K562 (cell line): ENCODE data around the gene SAFB. TPM values are rescaled to one million over a fixed set of nuclear protein-coding genes. Genes with fewer than 3 reads are reported as not detected.

Experiments
- CBX3 ChIP-seq, 2 experiments: IDR thresholded peaks; 1 replicate in 1 of 2; 2 replicates in 1 of 2; pipeline ENCODE4 v1.6.1; 2012; ENCODE audit warnings: inconsistent platforms in 2 of 2, low read length in 2 of 2, borderline replicate concordance in 1 of 2, control low read depth in 1 of 2
- CTCFL ChIP-seq: IDR thresholded peaks from 2 replicates; pipeline ENCODE4 v1.6.1; 2011; ENCODE audit warnings: borderline replicate concordance, low read depth, mild to moderate bottlenecking, moderate library complexity, low read length; ENCODE audit not compliant: insufficient read depth, poor library complexity, severe bottlenecking
- CXXC5 ChIP-seq: fragments of 250-450 bp; sonication (Bioruptor Pico); IDR thresholded peaks from 2 replicates; pipeline ENCODE4 v1.8.0; 2022; ENCODE audit warnings: inconsistent platforms, mild to moderate bottlenecking, moderate library complexity
- MAZ ChIP-seq, 2 experiments: fragments of 450-650 bp in 1 of 2; sonication (generic) in 1 of 2; formaldehyde crosslinking; IDR thresholded peaks in 1 of 2; conservative IDR thresholded peaks in 1 of 2; 2 replicates each; pipeline versions ENCODE4 v1.4.0 to v1.5.0; 2020; ENCODE audit warnings: mild to moderate bottlenecking in 1 of 2, missing genetic modification reagents in 1 of 2
- MYC ChIP-seq, 2 experiments: fragments of 250-450 bp in 1 of 2; sonication (Bioruptor Pico) in 1 of 2; IDR thresholded peaks; 2 replicates each; pipeline versions ENCODE4 v1.5.1 to v1.6.1; 2012 to 2021; ENCODE audit warnings: low read depth in 2 of 2, borderline replicate concordance in 1 of 2, improper control_type of control experiment in 1 of 2, low read length in 1 of 2, mild to moderate bottlenecking in 1 of 2, moderate library complexity in 1 of 2
- POLR2G ChIP-seq: fragments of 200-400 bp; formaldehyde crosslinking; IDR thresholded peaks from 2 replicates; pipeline ENCODE4 v1.6.1; 2017; ENCODE audit warnings: low read depth, mild to moderate bottlenecking, antibody characterized with exemption, low read length, moderate library complexity
- RAD21 ChIP-seq, 2 experiments: fragments of 250-450 bp in 1 of 2; fragments of 450-650 bp in 1 of 2; sonication (Bioruptor Pico) in 1 of 2; formaldehyde crosslinking in 1 of 2; IDR thresholded peaks in 1 of 2; conservative IDR thresholded peaks in 1 of 2; 2 replicates each; pipeline versions ENCODE4 v1.4.0 to v1.8.0; 2020 to 2022; ENCODE audit warnings: mild to moderate bottlenecking in 2 of 2, moderate library complexity in 1 of 2
- ZBTB7A ChIP-seq: IDR thresholded peaks from 2 replicates; pipeline ENCODE4 v1.6.1; 2011; ENCODE audit warnings: low read depth, mild to moderate bottlenecking, low read length, moderate library complexity, borderline replicate concordance; ENCODE audit not compliant: control insufficient read depth
- ZKSCAN1 ChIP-seq: fragments of 150-350 bp; IDR thresholded peaks from 2 replicates; pipeline ENCODE4 v1.6.1; 2016; ENCODE audit warnings: low read depth, low read length
- ZMIZ1 ChIP-seq, 2 experiments: fragments of 150-350 bp in 1 of 2; IDR thresholded peaks; 2 replicates each; pipeline ENCODE4 v1.6.1; 2012 to 2016; ENCODE audit warnings: low read depth in 2 of 2, low read length in 2 of 2, mild to moderate bottlenecking in 1 of 2, moderate library complexity in 1 of 2
- ZNF197 ChIP-seq: fragments of 200-800 bp; sonication (Bioruptor generic); IDR thresholded peaks from 2 replicates; pipeline ENCODE4 v1.6.1; 2016; ENCODE audit warnings: low read depth, missing genetic modification characterization, missing compliant biosample characterization
- ZNF3 ChIP-seq: fragments of 250-450 bp; sonication (Bioruptor Pico); IDR thresholded peaks from 2 replicates; pipeline ENCODE4 v1.5.0; 2021; ENCODE audit warnings: mild to moderate bottlenecking, moderate library complexity
- ZNF609 ChIP-seq: sonication (generic); formaldehyde crosslinking; IDR thresholded peaks from 2 replicates; pipeline ENCODE4 v1.8.1; 2023; ENCODE audit warnings: missing genetic modification reagents, mild to moderate bottlenecking, borderline replicate concordance
- polyA plus RNA-seq, 8 experiments: library from polyadenylated mRNA; depleted of rRNA in 4 of 8; stranded (reverse) in 5 of 8; unstranded in 3 of 8; fragments of >200 nt; fragmentation: Nextera tagmentation in 2 of 8; fragmentation: Illumina TruSeq in 1 of 8; extraction: Ambion mirVana in 2 of 8; extraction: Trizol in 1 of 8; gene quantifications; 2 replicates each; pipeline versions ENCODE4 v1.2.1 to v1.2.3, GENCODE V29; 2011 to 2014; ENCODE audit warnings: inconsistent platforms in 1 of 8, missing spikeins in 1 of 8
- total RNA-seq, 7 experiments: library from RNA; depleted of rRNA in 6 of 7; stranded (reverse); fragments of >200 nt in 6 of 7; fragmentation: Illumina TruSeq in 2 of 7; extraction: Trizol in 2 of 7; gene quantifications; 2 replicates each; pipeline versions ENCODE4 v1.2.1 to v1.2.3, GENCODE V29; 2011 to 2021; ENCODE audit warnings: low replicate concordance in 1 of 7

The SAFB gene
- total and polyA plus RNA-seq, 9 of the 15 experiments (the other 6 are each of a cell fraction or from before 2014, with no cell fraction given): 1.1 to 151 (median 83.1) TPM

- TF ChIP-seq ZNF609 (CRISPR knock-in tag) (0 out of 2 replicates have a peak, but pooled peaks have one; percentile 33), POLR2G (peak; percentile 49; the same call in 1 of the 2 replicates), CBX3 (IDR thresholded peaks at IDR 0.05; ENCODE audit: borderline replicate concordance in 1 of 2, low read length in 2 of 2) (no peak), ZMIZ1 (IDR thresholded peaks at IDR 0.05; ENCODE audit: low read depth in 2 of 2, low read length in 2 of 2) (peak in 1 of 2 experiments; percentile 48; a peak in 1 of 4 replicates), ZBTB7A (peak; percentile 91), ZKSCAN1 (0 out of 2 replicates have a peak, but pooled peaks have one; percentile 36), MYC (IDR thresholded peaks at IDR 0.05; ENCODE audit: low read depth, low read length) (peak; percentile 33; the same call in 1 of the 2 replicates), MYC (CRISPR knock-in tag; IDR thresholded peaks at IDR 0.05; ENCODE audit: borderline replicate concordance, low read depth) (no peak), CTCFL (peak; percentile 54), ZNF3 (CRISPR knock-in tag) (no peak), ZNF197 (no peak), RAD21 (CRISPR knock-in tag; conservative IDR thresholded peaks at IDR 0.05 in 1 of 2, IDR thresholded peaks at IDR 0.05 in 1 of 2) (peak; percentile 60 to 82), CXXC5 (CRISPR knock-in tag) (peak; percentile 50), MAZ (CRISPR knock-in tag; conservative IDR thresholded peaks at IDR 0.05 in 1 of 2, IDR thresholded peaks at IDR 0.05 in 1 of 2) (peak in 1 of 2 experiments; percentile 68; a peak in 2 of 4 replicates)
These were observed 44.6 kb upstream of the SAFB start (continued) for GRCh38 chr19:5578097-5578846.
